CD4-positive, alpha-beta T cell treated with Interleukin-1 beta for 1 hour (primary cell): ENCODE measurements around the gene PDE1C.
"Not testable (repeated sequence)": the region's sequence is repeated elsewhere in the genome, so short reads cannot be mapped to it uniquely, and the experiment has no call there.

Experiments used
- DNase-seq, 2 donors: peaks; one replicate each; pipeline ENCODE4 v3.0.0-alpha.2; 2020 to 2022

The PDE1C gene

GRCh38 chr7:32070406-32071360 lies at the start of gene PDE1C:
PDE1C (minus strand) TSS chr7:32070407.
- no peak for DNase-seq

- DNase-seq: no peak
Observed at GRCh38 chr7:32119790-32120196, 49.6 kb upstream of the PDE1C start.

GRCh38 chr7:32117837-32118236 lies 47.6 kb upstream of the PDE1C start:
- no peak for DNase-seq

DNA sequence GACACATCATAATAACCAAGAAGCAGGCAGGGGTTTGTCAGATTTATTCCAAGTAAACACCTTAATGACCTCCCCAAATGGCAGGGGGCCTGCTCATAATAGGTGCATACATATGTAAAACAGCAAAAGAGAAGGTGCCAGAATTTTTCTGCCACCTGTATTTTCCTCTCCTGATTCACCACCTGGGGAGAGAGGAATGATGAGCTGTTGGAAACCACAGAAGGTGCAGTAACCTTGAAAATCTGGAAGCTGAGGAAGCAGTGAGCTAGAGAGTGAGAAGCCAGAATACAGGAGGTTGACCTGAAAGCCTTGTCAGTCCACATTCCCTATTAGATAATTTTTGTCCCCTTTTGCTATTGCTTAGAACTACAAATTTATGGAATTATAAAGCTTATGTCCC lies 46.2 kb upstream of the PDE1C start:
- DNase-seq: no peak

- no peak for DNase-seq
Observed at GRCh38 chr7:32115831-32116230, 45.6 kb upstream of the PDE1C start.

GRCh38 chr7:32108651-32109050 lies 38.4 kb upstream of the PDE1C start:
- no peak for DNase-seq

- no peak for DNase-seq
Observed at GRCh38 chr7:32104766-32105165, 34.6 kb upstream of the PDE1C start.

DNA sequence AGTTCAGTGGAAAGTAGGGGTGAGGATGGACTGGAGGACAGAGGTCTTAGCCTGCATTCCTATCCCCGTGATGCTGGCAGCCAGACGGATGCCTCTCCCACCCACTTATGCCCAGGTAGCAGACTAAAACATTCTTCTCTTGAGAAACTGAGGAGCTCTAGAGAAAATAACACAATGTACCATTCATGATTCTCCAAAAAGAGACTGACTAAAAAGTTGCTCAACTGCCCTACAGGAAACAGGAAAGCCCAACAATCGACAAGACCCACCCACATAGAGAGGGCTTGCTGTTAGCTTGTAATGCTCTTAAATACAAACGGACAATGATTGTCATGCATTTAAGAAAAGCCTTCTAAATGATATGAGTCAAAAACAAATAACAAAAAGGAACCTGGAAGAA lies 33.2 kb upstream of the PDE1C start:
- no peak for DNase-seq

GRCh38 chr7:32102432-32102873 lies 32.2 kb upstream of the PDE1C start:
- DNase-seq: no peak

DNA sequence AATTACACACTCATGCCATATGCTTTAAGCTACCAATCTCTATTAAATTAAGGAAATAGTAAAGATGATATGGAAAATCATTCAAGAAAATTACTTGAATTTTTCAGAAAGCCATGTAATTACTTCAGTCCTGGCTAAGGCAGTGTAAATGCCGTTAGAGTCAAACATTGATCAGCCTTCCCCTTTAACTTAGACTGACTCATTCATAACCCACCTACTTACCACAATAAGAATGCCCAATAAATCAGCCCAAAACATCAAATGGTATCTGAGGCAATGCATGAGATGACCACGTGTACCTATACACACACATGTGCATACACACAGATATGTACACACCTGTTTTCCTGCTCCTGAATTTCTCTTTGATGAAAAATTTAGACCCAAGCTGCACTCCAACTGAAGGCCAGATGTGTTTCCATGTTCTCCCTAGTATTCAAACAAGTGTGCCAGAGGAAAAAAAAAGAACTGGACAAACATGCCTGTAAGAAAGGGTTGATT lies 30.2 kb upstream of the PDE1C start:
- no peak for DNase-seq

GRCh38 chr7:32094516-32094915 lies 24.3 kb upstream of the PDE1C start:
- no peak for DNase-seq

DNA sequence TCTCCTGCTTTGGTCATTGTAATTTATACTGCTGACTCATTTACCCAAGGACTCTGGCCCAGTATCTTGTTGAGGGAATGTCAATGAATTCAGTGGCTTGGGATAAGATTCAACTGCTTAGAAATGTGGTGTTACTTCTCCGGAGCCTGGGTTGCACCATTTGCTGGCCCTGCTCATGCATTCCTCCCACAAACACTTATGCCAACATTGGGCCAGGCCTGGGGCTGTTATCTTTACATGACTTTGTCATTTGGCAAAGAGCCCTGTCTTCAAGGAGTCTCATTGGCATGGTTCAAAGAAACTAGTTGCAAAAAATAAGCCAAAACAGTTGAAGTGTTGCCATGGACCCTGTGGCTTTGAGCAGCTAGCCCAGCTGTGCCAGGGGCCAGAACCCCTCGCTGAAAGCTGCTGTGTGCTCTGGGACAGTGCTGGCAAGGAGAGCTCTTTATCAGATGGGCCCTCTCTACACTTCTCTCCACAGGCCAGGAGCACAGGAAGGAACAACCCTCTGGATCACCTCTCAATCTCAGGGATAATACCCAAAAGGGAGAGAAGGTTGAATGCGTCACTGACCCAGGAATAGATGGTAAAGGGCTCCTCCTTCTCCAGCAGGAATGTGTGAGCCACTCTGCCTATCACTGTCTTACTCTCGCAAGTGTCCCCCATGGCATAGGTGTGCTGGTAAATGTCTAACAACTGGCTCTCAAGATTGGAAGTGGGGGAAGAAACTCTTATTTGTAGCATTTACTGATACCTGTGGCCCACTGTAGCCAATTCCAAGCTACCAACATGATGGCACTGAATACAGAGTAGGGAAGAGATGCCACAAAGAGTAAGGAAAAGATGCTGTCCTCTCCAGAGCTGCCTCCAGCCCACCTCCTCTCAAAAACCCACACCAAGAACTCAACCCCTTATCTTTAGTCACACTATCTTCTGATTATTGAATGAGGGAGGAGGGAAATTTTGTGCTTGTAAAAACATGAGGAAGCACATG lies 23.5 kb upstream of the PDE1C start:
- DNase-seq: no peak

GRCh38 chr7:32092346-32092745 lies 22.1 kb upstream of the PDE1C start:
- DNase-seq: no peak

DNA sequence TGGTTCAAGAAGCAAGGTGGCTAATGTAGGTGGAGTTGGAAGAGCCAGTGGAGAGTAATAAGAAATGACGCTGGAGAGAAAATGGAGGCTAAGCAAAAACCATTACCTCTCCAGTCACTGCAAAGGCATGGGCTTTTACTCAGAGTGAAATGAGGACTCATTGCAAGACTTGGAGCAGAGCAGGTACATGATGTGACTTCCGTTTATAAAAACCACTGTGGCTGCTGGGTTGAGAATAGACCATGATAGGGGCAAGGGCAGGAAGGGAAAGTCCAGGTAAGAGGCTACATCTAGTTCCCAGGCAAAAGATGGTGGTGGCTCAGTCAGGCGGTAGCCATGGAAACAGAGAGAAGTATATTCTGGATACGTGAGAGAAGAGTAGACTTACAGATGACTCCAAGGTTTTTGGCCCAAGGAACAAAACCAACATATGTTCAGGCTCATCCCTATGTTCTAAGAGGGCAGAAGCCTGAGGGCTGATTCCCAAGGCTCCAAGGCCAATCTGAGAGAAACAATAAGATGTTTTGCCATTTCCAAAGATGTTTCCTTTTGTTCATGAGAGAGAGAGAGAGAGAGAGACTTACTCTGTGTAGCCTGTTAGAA lies 21.5 kb upstream of the PDE1C start:
- DNase-seq: no peak

- DNase-seq: no peak
Observed at GRCh38 chr7:32089678-32090077, 19.5 kb upstream of the PDE1C start.

DNA sequence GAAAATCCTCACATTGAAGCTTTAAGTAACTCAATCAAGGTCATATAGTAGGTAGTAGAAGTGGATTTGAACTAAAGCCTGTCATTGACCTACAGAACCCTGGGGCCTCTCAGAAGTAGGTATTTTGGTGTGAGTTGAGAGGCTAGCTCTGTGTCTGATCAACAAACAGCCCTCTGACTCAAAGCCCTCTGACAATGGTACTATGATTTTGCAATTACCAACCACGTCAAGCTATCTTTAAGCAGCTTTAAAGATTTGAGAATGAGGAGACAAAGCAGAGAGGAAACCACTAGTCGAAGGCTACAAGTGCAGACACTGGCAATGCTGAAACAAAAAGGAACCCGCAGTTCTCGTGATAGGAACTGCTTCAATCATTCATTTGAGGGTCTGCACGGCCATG lies 19.0 kb upstream of the PDE1C start:
- DNase-seq: no peak

DNA sequence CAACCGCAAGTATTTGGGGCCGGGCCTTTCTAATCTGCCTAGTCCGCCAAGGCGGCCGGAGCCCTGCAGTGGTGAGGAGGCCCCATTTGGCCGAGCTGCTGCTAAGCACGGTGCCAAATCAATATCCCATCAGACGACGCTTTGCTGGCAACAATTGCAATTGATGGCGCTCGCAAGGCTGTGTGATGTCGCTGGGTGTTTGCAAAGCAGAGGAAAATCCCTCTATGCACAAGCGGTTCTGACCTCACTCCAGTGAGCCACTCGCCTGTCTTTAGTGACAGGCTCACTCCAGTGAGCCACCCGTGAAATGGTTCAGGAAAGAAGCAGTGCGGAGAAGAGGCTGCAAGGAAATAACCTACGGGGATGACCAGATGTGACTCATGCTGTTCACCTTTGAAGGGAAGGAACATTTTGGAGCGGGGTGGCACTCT lies 18.3 kb upstream of the PDE1C start:
- no peak for DNase-seq

- DNase-seq: no peak
Observed at GRCh38 chr7:32079510-32079909, 9.3 kb upstream of the PDE1C start.

GRCh38 chr7:32078824-32079223 lies 8.6 kb upstream of the PDE1C start:
- no peak for DNase-seq

GRCh38 chr7:32077806-32078205 lies 7.6 kb upstream of the PDE1C start:
- no peak for DNase-seq

- DNase-seq: not testable (repeated sequence)
Observed at GRCh38 chr7:32076802-32077201, 6.6 kb upstream of the PDE1C start.

GRCh38 chr7:32075612-32076011 lies 5.4 kb upstream of the PDE1C start:
- no peak for DNase-seq
